ENCODE measurements around the gene PCDHGC3. TPM values are rescaled to one million over a fixed set of nuclear protein-coding genes. Genes with fewer than 3 reads are reported as not detected.

The PCDHGC3 gene
- total and polyA plus RNA-seq, 2 of the 8 experiments (the other 6 are each of a cell fraction or from before 2014, with no cell fraction given): 4.7 to 18.6 TPM

DNA sequence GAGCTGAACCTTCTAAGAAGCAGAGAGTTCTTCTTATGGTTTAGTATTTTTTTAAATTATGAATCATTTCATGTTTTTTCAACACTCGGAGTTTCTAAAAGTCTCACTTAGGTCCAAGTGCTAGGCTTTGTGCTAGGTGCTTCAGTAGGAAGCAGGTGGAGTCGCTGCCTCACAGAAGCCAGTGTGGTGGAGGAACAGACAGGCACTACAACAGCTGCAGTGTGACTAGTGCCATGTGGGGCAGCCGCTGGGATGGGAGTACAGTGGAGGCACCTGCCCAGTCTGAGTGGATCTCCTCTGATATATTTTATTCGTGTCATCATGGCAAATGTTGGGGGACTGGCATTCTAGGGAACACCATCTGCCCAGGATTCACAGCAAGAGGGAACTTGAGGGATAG lies 28.4 kb downstream of the PCDHGC3 start:
- Histone ChIP-seq H3K56ac (replicated peaks; ENCODE audit: insufficient read length, low read depth, low read length) (no peak overlapping the region), H4K91ac (replicated peaks; ENCODE audit: insufficient read length, low read length) (no peak overlapping the region), H3K27me3 (replicated peaks in 1 of 4; ENCODE audit: control insufficient read depth in 3 of 4, extremely low read depth in 1 of 4, insufficient read depth in 3 of 4, low read length in 3 of 4) (no peaks in the 10 kb centered on the region), H3K36me3 (ENCODE audit: control insufficient read depth in 2 of 4, insufficient read depth in 4 of 4, low read length in 3 of 4) (0 out of 8 replicates have a peak, but pooled peaks cover 0 to 3% (median 1%) of the 10 kb centered on the region in 4 experiments), H2BK12ac (ENCODE audit: low read depth, low read length) (no peak overlapping the region), H3K4me3 (ENCODE audit: extremely low read depth in 1 of 4, insufficient read depth in 2 of 4, low read depth in 3 of 4, low read length in 4 of 4) (no peak overlapping the region), H3K27ac (ENCODE audit: low read depth, low read length) (no peak overlapping the region), H4K5ac (ENCODE audit: insufficient read length, low read depth, low read length) (no peak overlapping the region), H3K4me1 (replicated peaks in 1 of 4; ENCODE audit: control insufficient read depth in 3 of 4, insufficient read depth in 4 of 4, low read length in 3 of 4) (peaks cover 1 to 12% (median 8%) of the 10 kb centered on the region in 4 experiments), H4K8ac (ENCODE audit: extremely low read depth, insufficient read depth, low read length) (no peak overlapping the region), H2AK5ac (ENCODE audit: low read depth, low read length) (no peak overlapping the region), H3K79me2 (ENCODE audit: control insufficient read depth in 1 of 2, insufficient read depth in 2 of 2, low read length in 2 of 2) (no peaks in the 10 kb centered on the region), H3K4me2 (ENCODE audit: insufficient read depth in 1 of 2, low read depth in 2 of 2, low read length in 2 of 2) (no peak overlapping the region), H3K4ac (replicated peaks; ENCODE audit: insufficient read length, low read depth, low read length) (no peak overlapping the region), H3K9me3 (ENCODE audit: insufficient read depth in 2 of 2, low read depth in 1 of 2, low read length in 1 of 2) (no peaks in the 10 kb centered on the region), H3K23ac (ENCODE audit: insufficient read length) (no peak overlapping the region), H3K18ac (ENCODE audit: extremely low read depth, low read length) (no peak overlapping the region), H3K23me2 (ENCODE audit: low read depth, low read length) (no peaks in the 10 kb centered on the region; the same call in 1 of the 2 replicates), H3K9ac (replicated peaks in 1 of 4; ENCODE audit: extremely low read depth in 1 of 4, low read depth in 3 of 4, low read length in 3 of 4) (no peak overlapping the region), H4K20me1 (replicated peaks in 1 of 2; ENCODE audit: control insufficient read depth in 1 of 2, insufficient read depth in 2 of 2, low read length in 2 of 2) (no peaks in the 10 kb centered on the region), H2BK20ac (ENCODE audit: low read length) (no peak overlapping the region), H2BK120ac (replicated peaks; ENCODE audit: low read depth, low read length) (no peak overlapping the region), H2BK15ac (ENCODE audit: low read length) (no peak overlapping the region), H3K79me1 (ENCODE audit: low read depth, low read length) (no peaks in the 10 kb centered on the region), H3K14ac (ENCODE audit: insufficient read length) (no peak overlapping the region), H2AFZ (ENCODE audit: low read length) (no peak overlapping the region), H2BK5ac (ENCODE audit: low read depth, low read length) (no peak overlapping the region)
- DNase-seq (ENCODE audit: low read depth in 1 of 2, low spot score in 2 of 2): no peak
- no peak for FAIRE-seq
- WGBS, 2 experiments (ENCODE audit: extremely low coverage in 1 of 2, insufficient coverage in 1 of 2, insufficient read length in 1 of 2, insufficient replicate concordance in 2 of 2, low coverage in 1 of 2, low lambda C conversion rate in 2 of 2, missing lambda C conversion rate in 1 of 2): 93% methylated on average over 4 of the region's 4 CpGs; no CpG with 5 or more reads in 1 of the 2 experiments
- ChIA-PET CTCF (ENCODE audit: partially characterized antibody) (interaction anchor here (1.2 to 50.9 kb wide), 7 partner anchors 7 to 270 kb away, joined by 3 to 1236 read pairs (median 218); partner anchors contain the start of genes PCDHGA10, PCDHGA11, PCDHGA9 and PCDHGB6), POLR2A (ENCODE audit: partially characterized antibody) (interaction anchor here (0.9 kb wide), 1 partner anchor 9 kb away, joined by 3 read pairs; no protein-coding TSS in a partner anchor)
- TF ChIP-seq, protein P1, sequence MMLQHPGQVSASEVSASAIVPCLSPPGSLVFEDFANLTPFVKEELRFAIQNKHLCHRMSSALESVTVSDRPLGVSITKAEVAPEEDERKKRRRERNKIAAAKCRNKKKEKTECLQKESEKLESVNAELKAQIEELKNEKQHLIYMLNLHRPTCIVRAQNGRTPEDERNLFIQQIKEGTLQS (IDR thresholded peaks at IDR 0.05; ENCODE audit: insufficient read depth, low read depth, low read length): no peak
- TF ChIP-seq CEBPB (IDR thresholded peaks at IDR 0.05; ENCODE audit: low read depth, low read length) (no peak), TBP (IDR thresholded peaks at IDR 0.05; ENCODE audit: low read depth, low read length) (no peak), CTBP2 (IDR thresholded peaks at IDR 0.05; ENCODE audit: borderline replicate concordance, insufficient read depth, insufficient read length, low read length) (no peak), MAFK (IDR thresholded peaks at IDR 0.05; ENCODE audit: low read depth, low read length) (no peak), EGR1 (IDR thresholded peaks at IDR 0.05; ENCODE audit: borderline replicate concordance, low read depth, low read length) (no peak)
